Measurements from ENCODE around the gene PLAC8. TPM values are rescaled to one million over a fixed set of nuclear protein-coding genes. Genes with fewer than 3 reads are reported as not detected.
"Not testable (repeated sequence)": the region's sequence is repeated elsewhere in the genome, so short reads cannot be mapped to it uniquely, and the experiment has no call there.

Gene PLAC8
- total RNA-seq, 1 donor from 2014 or later, result 0.21 TPM

- no peak for TF ChIP-seq CTCF (IDR thresholded peaks at IDR 0.05; ENCODE audit: insufficient read depth, low read length, poor library complexity, severe bottlenecking)
- Histone ChIP-seq H3K36me3 (ENCODE audit: control insufficient read depth, insufficient read depth, low read length) (no peaks in the 10 kb centered on the region), H3K4me3 (ENCODE audit: low read depth, low read length) (no peak overlapping the region), H3K27me3 (ENCODE audit: control insufficient read depth, insufficient read depth, low read length) (no peaks in the 10 kb centered on the region)
- no peak for DNase-seq (ENCODE audit: low read depth)
Observed at GRCh38 chr4:83046693-83047473, 67.6 kb downstream of the PLAC8 start.

DNA sequence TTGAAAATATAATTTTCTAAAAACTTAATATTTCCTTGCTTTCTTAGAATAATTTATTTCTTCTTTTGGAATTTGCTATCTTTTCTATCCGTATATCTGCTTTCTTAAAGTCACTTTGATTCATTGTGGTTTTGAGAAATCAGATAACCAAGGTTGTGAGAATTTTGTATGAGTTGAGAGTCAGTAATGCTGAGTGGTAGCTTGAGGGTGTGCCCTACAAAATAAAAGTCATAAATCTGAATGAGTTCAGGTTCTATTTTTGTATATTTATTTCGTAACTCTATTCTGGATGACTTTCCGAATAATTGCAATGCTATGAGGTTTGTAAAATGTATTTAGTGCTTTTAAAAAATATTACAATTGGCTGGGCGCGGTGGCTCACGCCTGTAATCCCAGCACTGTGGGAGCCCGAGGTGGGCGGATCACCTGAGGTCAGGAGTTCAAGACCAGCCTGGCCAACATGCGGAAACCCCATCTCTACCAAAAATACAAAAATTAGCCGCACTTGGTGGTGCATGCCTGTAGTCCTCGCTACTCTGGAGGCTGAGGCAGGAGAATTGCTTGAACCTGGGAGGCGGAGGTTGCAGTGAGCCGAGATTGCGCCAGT lies 70.6 kb downstream of the PLAC8 start:
- Histone ChIP-seq H3K36me3 (ENCODE audit: control insufficient read depth, insufficient read depth, low read length) (no peaks in the 10 kb centered on the region), H3K27me3 (ENCODE audit: control insufficient read depth, insufficient read depth, low read length) (no peaks in the 10 kb centered on the region), H3K4me3 (ENCODE audit: low read depth, low read length) (no peak overlapping the region)
- TF ChIP-seq CTCF (IDR thresholded peaks at IDR 0.05; ENCODE audit: insufficient read depth, low read length, poor library complexity, severe bottlenecking), result no peak
- no peak for DNase-seq (ENCODE audit: low read depth)

DNA sequence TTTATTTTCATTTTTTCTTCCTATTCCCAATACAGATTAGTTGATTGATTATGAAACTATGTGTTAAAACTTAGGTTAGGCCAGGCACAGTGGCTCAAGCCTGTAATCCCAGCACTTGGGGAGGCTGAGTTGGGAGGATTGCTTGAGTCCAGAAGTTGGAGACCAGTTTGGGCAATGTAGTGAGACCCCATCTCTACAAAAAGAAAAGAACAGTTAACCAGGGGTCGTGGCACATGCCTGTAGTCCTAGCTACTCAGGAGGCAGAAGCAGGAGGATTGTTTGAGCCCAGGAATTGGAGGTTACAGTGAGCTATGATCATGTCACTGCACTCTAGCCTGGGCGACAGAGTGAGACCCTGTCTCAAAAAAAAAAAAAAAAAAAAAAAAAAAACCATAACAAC lies 71.4 kb downstream of the PLAC8 start:
- not testable (repeated sequence) for H3K27me3 ChIP-seq (ENCODE audit: control insufficient read depth, insufficient read depth, low read length); H3K4me3 ChIP-seq (ENCODE audit: low read depth, low read length); H3K36me3 ChIP-seq (ENCODE audit: control insufficient read depth, insufficient read depth, low read length); DNase-seq (ENCODE audit: low read depth)

GRCh38 chr4:83040269-83040668 lies 74.3 kb downstream of the PLAC8 start:
- Histone ChIP-seq H3K4me3 (ENCODE audit: low read depth, low read length) (no peak overlapping the region), H3K27me3 (ENCODE audit: control insufficient read depth, insufficient read depth, low read length) (no peaks in the 10 kb centered on the region), H3K36me3 (ENCODE audit: control insufficient read depth, insufficient read depth, low read length) (no peaks in the 10 kb centered on the region)
- no peak for TF ChIP-seq CTCF (IDR thresholded peaks at IDR 0.05; ENCODE audit: insufficient read depth, low read length, poor library complexity, severe bottlenecking)
- no peak for DNase-seq (ENCODE audit: low read depth)

Other genes starting within 250 kb of the PLAC8 start
- gene SEC31A, start 223.6 kb downstream of the PLAC8 start, total RNA-seq, result 159 and 178 TPM in 2 replicates
- 3.6 and 4.7 TPM in 2 replicates for gene THAP9, start 214.0 kb downstream of the PLAC8 start, total RNA-seq
- gene LIN54, start 103.9 kb downstream of the PLAC8 start, total RNA-seq, result 5.0 and 9.2 TPM in 2 replicates
- gene COPS4, start 79.5 kb downstream of the PLAC8 start, total RNA-seq, result 27.6 and 39.5 TPM in 2 replicates
- gene COQ2, start 170.1 kb upstream of the PLAC8 start, total RNA-seq, result 9.4 and 9.5 TPM in 2 replicates
- gene HPSE, start 220.1 kb upstream of the PLAC8 start, total RNA-seq, result 0.21 and 1.3 TPM in 2 replicates